ENCODE data around the gene GARIN5B.
"Not testable (repeated sequence)": the region's sequence is repeated elsewhere in the genome, so short reads cannot be mapped to it uniquely, and the experiment has no call there.

Gene GARIN5B

DNA sequence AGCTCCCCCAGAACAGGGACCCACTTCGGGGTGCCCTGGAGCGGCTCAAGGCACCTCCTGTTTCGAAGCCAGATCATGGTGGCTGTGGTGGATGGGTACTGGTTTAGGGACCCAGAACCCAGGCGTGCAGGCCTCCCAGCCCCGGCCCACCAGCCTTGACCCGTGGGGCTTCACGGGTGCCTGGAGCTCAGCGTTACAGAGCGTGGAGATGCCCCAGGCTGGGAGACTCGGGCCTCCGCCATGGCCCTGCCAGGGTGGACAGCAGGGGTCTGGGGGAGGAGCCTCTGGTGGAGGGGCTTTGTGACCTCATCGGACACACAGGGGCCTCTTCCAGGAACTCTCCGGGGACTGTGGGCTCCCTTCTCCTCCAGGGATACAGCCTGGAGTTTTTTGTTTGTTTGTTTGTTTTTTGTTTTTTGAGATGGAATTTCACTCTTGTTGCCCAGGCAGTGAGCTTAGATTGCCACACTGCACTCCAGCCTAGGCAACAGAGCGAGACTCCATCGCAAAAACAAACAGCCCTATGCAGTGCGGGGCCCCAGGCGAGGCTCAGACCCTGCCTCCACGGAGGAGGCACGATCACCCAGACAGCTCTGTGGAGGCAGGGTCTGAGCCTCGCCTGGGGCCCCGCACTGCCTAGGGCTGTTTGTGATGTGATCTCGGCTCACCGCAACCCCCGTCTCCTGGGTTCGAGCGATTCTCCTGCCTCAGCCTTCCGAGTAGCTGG, at the start of gene GARIN5B:
GARIN5B (minus strand) TSS at position 271 of the 727 bp plus-strand sequence; CDS start at position 77, 194 bp downstream.
- no peak for DNase-seq

DNA sequence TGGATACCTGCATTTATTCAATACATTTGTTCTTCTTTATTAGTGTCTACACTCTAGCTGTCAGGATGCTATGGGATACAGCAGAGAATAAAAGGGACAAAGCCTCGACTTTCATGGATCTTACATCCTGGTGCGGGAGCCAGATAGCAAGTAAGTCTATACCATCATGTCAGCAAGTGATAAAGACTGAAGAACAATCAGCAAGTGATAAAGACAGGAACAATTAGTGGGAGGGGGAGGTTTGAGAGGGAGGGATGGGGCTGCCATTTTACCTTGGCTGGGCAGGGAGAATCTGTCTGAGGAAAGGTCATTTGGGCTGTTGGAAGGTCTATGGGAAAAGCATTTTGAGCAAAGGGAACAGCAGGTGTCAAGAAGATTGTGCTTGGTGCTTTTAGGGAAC, 47.1 kb upstream of the GARIN5B start:
- no peak for DNase-seq

DNA sequence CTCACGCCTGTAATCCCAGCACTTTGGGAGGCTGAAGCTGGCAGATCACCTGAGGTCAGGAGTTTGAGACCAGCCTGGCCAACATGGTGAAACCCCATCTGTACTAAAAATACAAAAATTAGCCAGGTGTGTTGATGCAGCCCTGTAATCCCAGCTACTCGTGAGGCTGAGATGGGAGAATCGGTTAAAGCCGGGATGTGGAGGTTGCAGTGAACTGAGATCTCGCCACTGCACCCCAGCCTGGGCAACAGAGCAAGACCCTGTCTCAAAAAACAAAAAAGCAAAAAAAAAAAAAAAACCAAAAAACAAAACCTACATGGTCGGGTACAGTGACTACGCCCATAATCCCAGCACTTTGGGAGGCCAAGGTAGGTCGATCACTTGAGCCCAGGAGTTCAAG, 46.1 kb upstream of the GARIN5B start:
- DNase-seq, result not testable (repeated sequence)

DNA sequence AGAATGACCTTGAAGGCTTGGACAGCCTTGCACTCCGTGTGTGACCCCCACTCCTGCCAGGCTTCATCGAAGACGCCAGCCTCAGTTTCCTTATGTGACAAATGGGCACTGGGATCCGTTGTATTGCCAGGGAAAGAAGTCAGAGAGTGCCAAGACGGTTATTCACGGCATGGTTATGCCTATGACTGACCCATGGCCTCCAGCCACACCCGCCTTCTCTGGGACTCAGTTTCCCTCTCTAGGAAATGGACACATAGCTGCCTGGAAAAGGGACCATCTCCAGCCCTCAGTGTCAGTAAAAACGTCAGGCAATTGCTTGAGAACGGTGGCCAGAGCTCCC, 45.4 kb upstream of the GARIN5B start:
- no peak for DNase-seq

DNA sequence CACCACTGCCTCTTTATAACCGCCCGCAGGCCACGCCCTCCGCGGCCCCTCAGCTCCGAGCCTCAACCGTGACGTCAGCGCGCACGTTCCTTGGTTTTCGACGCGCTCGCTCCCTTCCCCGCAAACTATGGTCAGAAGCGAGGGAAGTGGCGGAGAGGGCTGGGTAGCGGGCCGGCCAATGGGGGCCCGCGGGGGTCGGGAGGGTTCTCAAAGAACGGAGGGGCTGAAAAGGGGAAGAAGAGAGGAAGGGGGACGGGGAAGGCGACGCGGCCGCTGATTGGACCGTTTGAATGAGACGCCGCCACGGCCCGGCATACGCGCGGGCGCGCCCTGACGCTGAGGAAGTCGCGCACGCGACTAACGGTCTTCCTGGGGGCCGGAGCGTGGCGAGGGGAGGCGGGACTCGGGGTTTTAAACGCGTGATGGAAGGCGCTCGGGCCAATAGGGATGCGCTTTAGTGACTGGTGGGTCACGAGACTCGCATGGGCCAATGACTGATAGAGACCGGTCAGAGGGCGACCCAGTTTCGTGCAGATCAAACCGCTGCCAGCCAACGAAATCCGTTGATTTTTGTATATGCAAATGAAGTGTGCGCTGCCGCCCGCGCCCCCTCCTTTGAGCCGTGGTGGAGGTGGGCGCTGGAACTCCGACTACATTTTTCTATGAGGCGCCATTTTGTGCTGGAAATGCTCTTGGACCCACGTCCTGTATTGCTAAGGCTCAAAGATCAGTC, 44.9 kb upstream of the GARIN5B start:
- peak; percentile 76 to 99 (median 98) for DNase-seq

DNA sequence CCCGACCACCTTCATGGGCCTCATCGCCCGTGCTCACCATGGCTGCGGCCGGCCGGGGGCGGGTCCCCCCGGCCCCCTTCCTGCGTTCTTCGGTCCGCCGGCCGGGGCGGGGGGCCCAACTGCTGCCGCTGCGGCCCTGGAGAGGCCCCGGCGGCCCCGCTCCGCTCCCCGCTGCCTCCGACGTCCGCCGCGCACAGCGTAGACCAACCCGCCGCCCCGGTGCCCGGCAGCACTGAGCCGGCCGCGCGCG, 44.4 kb upstream of the GARIN5B start, which contains the start of gene UBE2S:
UBE2S (minus strand) TSS at position 239 of the 250 bp plus-strand sequence; CDS start at position 40, 199 bp downstream.
- peak in 2 of 56 donors; percentile 45 to 70 for DNase-seq

DNA sequence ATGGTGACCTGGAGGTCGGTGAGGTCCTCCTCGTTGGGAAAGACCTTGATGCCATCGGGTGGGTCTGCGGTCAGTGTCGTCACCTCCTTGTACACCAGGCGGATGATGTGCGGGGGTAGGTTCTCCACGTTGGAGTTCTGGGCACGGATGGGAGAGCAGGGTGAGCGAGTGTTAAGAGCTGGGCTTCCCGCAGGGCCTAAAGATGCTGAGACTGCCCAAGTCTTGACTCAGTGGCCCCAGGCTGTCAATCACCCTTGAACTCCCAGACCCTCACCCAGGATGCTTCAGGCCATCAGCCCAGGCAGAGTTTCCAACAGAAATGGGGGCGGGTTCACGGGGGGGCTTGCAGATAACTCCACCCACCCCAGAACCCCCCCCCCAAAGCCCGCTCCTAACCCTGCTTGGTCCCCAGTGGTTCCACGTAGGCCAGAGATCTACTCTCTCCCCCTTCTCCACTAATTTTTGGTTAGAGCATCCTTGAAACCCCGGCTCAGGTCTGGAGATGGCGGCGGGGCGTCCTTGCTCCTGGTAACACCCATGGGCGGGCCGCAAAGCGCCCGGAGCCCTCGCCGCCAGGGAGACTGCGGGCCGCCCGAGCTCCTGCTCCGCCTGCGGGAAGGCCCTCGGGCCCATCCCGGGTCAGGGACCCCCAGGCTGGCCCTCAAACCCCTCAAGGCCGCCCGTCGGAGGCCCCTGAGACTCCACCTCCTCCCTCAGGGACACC, 43.9 kb upstream of the GARIN5B start:
- DNase-seq, result peak in 1 of 56 donors; percentile 81

DNA sequence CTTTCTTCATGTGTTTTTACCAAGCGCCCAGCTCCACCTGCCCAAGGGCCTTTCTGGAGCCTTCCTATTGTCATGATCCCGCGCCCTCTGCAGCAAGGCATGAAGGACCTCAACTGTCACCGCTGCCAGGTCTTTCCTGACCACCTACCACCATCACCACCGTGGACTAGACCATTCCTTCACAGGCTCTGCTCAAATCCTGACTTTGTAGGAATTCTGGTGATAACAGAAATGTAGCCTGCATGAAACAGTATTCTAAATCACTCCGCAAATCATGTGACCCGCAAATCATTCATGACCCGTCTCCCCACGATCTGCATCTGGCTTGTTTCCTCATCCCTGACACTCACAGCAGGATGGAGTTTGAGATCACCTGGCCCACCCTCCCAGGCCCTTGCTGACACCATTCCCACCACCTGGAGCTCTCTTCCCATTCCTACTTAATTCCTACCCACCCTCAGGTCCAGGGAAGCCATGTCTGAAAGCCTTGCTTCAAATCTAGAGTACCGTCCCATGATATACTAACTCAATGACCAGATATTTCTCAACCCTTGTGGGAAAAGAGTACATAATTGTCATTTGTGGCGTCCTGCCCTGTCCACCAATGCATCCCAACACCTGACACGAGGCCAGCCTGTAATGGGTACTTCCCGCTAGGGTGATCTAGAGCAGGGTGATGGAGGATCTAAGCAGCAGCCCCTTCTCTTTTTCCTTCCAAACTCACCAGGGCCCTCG, 43.2 kb upstream of the GARIN5B start:
- DNase-seq, result no peak

DNA sequence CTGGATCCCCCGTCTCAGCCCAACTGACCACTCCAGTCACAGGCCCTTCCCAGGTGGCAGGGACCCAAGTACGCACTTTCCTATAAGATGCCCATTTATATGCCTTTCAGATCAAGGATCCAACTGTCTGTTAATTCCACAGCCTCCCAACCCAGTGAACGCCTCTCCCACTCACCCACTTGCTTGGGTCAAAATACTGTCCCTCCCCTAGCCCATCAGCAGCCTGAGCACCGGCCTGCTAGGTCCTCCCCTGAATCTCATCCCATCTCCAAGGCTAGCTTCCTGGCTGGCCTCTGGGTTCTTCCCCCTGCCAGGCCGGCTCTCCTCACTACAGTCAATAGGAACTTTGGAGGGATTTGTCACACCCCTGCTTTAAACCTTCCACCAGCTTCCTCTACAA, 42.6 kb upstream of the GARIN5B start:
- no peak for DNase-seq

DNA sequence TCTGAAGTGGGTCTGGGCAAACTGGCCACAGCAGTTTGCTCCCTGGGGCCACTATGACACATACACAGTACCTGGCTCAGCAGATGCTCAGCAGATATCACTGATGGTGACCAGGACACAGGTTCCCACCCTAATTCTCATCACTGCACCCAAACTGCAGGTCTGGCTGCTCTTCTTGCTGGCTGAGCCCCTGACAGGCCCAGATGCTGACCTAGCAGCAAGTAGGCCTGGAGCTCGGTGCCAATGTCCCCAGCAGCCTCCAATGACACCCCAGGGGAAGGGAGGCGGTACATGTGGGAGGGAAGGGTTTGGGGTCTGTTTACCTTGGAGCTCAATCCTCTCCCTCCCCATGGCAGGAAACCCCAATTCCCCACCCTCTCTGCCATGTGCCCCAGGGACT, 39.4 kb upstream of the GARIN5B start:
- DNase-seq, result no peak

DNA sequence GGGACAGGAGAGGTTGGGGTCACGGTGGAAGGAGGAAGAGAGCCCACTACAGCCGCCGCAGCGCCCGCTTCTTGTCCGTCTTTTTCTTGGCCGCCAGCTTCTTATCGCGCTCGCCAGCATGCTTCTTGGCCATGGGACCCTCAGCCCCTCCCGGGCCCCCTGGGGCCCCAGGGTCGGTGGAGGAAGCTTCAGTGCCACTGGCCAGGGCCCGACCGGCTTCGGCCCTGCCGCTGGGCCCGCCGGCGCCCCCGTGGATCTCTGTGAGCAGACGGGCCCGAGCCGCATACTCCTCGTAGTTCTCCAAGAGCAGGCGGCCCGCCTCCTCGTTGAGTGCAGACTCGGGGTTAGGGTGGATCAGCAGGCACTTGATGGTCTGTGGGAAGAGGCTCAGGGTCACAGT, 38.3 kb upstream of the GARIN5B start:
- not testable (repeated sequence) for DNase-seq

DNA sequence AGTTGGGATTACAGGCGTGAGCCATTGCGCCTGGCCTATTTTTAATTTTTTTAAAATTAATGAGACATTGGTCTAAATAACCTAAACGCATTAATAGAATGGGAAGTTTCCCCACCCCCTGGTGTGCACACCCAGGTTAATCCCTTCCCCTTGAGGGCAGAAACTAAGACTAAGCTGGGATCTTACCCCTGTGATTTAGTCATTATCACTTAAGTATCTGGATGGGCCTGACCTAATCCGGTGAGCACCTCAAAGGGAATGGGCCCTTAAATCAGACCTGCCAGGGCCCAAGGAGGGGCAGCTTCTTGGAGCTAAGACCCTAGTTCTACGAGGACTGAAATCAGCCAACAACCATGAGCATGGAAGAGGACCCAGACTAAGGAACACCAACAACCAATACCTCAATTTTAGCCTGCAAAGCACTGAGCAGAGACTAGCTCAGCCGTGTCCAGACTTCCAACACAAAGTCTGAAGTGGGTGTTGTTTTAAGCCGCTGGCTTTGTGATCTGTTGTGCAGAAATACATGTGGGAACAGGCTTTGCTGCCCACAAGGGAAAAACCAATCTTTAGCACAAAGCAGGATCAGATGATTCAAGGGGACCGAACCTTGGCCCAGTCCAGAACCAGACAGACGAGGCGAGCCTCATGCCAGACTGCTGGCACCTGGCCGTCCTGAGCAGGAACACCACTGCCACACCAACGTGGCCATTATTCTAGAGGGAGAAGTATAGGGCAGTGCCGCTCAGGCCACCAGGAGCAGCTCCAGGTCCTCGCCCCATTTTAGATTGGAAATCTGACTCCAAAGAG, 37.4 kb upstream of the GARIN5B start:
- DNase-seq, result no peak

DNA sequence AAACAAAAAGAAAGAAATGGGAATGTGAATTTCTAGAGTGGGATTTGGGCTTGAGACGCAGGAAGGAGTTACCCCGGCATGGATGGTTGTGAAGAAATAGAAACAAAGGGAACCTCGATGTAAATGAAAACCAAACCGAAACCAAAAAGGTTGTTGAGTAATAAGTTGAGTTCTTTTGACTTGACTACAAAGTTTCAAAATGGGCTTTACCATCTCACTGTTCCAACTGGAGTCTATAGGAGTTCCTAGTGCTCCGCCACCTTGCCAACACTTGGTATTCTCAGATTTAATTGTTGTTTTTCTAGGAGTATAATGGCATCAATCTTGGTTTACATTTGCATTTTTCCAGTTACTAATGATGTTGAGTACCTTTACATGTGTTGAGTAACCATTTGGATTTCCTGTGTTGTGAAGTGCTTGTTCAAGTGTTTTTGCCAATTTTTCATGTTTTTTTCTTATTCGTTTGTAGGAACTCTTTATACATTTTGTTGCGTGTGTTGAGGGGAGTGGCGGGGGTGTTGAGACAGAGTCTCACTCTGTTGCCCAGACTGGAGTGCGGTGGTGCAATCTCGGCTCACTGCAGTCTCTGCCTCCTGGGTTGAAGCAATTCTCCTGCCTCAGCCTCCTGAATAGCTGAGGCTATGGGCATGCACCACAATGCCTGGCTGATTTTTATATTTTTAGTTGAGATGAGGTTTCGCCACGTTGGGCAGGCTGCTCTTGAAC, 35.3 kb upstream of the GARIN5B start:
- no peak for DNase-seq

DNA sequence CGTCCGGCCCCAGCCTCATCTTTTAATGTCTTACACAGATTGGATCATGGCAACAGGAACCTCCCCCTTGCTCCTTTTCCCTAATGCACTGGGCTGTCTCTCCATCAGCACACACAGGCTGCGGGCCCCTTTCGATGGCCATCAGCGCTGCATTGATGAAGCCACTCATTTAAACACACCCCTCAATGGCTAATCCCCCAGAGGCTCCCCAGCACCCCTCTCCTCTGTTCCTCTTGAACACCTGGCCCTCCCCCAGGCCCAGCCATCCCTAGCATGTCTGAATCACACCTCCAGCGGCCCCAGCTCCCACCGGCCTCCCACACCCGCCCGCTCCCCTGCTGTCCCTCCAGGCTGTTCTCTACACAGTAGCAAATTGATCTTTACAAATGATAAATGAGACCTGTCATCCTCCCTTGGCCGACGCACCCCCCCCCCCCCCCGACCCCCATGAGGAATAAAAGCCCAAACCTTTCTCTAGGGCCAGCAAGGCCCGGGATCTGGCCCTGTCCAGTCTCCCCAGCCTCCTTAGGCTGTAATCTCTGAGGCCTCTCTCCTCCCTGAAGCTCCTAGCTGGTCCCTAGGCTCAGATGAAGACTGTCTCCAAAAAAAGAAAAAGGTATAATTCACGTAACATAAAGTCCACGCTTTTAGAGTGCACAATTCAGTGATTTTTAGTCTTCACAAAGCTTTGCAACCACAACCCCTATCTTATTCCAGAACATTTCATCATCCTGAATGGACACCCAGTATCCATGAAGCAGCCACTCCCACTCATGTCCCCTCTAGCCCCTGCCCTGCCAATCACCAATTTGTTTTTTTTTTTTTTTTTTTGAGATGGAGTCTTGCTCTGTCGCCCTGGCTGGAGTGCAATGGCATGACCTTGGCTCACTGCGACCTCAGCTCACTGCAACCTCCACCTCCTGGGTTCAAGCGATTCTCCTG, 30.0 kb upstream of the GARIN5B start:
- DNase-seq, result peak in 5 of 56 donors; percentile 3 to 25 (median 16)

DNA sequence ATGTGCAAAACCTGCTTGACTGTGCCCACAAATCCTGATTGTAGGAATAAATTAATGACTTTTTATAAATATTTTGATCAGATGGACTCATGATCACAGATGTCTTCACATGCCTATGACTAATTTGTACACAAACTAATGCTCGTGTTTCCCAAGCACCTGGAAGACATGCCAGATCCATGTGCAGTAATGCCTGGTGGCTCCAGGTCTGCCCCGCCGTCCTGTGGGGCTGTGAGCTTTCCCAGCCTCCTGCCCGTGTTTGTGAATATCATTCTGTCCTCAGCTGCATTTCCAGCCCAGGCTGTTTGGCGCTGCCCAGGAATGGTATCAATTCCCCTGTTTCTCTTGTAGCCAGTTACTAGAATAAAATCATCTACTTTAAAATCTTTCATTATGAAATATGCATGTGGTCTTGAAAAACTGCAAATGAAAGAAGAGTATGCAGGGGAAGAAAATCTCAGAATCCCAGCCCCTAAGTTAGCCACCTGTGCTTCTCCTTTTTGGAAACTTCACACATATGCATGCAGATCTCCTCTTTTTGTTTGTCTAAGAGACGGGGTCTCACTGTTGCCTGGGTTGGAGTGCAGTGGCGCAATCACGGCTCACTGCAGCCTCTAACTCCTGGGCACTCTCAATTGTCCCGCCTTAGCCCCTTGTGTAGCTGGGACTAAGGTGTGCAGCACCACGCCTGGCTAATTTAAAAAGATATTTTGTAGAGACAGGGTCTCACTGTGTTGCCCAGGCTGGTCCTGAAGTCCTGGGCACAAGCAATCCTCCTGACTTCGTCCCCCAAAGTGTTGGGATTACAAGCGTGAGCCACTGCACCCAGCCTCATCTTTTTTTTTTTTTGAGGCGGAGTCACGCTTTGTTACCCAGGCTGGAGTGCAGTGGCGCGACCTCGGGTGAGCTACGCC, 28.9 kb upstream of the GARIN5B start:
- no peak for DNase-seq

DNA sequence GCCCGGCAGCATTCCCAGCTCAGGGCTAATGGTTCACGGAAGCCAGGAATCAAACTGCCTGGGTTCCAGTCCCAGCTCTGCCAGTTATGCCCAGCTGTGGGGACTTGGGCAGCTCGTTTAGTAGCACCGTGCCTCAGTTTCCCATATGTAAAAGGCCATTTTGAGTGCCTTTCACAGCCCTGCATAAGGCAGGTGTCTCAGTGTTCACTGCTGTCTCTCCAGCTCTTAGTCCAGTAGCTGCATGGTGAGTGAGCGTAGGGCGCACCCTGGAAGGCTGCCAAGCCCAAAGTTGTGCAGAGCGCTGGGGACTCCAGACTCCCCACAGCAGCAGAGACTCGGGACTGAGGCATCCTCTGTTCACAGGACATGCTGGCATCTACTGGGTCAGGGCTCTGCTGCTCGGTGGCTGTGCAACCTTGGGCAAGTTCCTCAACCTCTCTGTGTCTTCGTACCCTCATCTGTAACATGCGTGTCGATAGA, 28.2 kb upstream of the GARIN5B start:
- peak in 2 of 56 donors; percentile 16 to 40 for DNase-seq

DNA sequence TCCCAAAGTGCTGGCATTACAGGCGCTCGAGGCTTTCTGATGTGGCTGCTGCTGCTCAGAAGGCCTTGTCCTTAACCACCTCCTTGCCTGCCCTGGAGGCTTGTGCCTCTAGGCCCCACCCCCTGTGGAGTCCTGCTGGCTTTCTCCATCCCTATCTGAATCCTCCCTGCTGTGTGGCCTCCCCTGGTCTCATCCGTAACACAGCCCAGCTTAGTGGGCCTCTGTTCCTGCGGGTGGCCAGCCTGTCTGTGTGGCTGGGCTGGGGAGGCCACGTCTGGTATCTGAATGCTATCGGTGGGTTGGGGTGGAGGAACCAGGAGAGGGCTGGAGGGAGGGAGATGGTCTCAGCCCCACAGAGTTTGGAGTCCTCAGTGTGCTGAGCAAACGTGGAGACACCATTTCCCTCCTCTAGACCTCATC, 27.4 kb upstream of the GARIN5B start:
- DNase-seq, result no peak

Data from amygdala (tissue), 56 donors.